Body of pancreas (tissue), 4 donors: ENCODE measurements around the gene NT5C2. TPM values are rescaled to one million over a fixed set of nuclear protein-coding genes. Genes with fewer than 3 reads are reported as not detected.
"Not testable (repeated sequence)": the region's sequence is repeated elsewhere in the genome, so short reads cannot be mapped to it uniquely, and the experiment has no call there.

Experiments
- ATAC-seq: fragments of 150-250 bp; one replicate; pipeline ENCODE4 v1.9.1; 2016
- DNase-seq, 4 donors: peaks; one replicate each; pipeline ENCODE4 v3.0.0-alpha.2; 2019
- H3K27ac ChIP-seq, 4 donors: fragments of 200-600 bp; sonication (generic); 1 replicate in 3 of 4; 2 replicates in 1 of 4; pipeline versions ENCODE4 v1.5.1 to v1.6.1; 2016 to 2019; ENCODE audit warnings: mild to moderate bottlenecking in 1 of 4, mixed read lengths in 1 of 4, moderate library complexity in 1 of 4
- H3K27me3 ChIP-seq, 2 donors: fragments of 200-600 bp; sonication (generic); one replicate each; pipeline ENCODE4 v1.6.0; 2016; ENCODE audit warnings: mild to moderate bottlenecking in 1 of 2
- H3K36me3 ChIP-seq, 2 donors: fragments of 200-600 bp; sonication (generic); replicated peaks in 1 of 2; 2 replicates each; pipeline ENCODE4 v1.5.1; 2016; ENCODE audit warnings: low read depth in 2 of 2; ENCODE audit not compliant: insufficient read depth in 1 of 2
- H3K4me1 ChIP-seq: fragments of 200-600 bp; sonication (generic); one replicate; pipeline ENCODE4 v1.6.0; 2016
- H3K4me3 ChIP-seq, 2 donors: fragments of 200-600 bp; sonication (generic); 1 replicate in 1 of 2; 2 replicates in 1 of 2; pipeline ENCODE4 v1.5.1; 2016 to 2019
- H3K9me3 ChIP-seq, 3 donors: fragments of 200-600 bp; sonication (generic); 1 replicate in 2 of 3; 2 replicates in 1 of 3; pipeline ENCODE4 v1.5.1; 2016
- CTCF ChIP-seq, 7 experiments: fragments of 450-650 bp in 4 of 7; fragments of 200-600 bp in 3 of 7; sonication (generic) in 3 of 7; IDR thresholded peaks; one replicate each; pipeline ENCODE4 v1.5.1; 2016 to 2019; ENCODE audit warnings: antibody characterized with exemption in 7 of 7
- POLR2A ChIP-seq, 3 donors: fragments of 450-650 bp; IDR thresholded peaks; one replicate each; pipeline ENCODE4 v1.6.1; 2016; ENCODE audit warnings: antibody characterized with exemption in 3 of 3, mild to moderate bottlenecking in 2 of 3
- WGBS, 2 donors: methylation state at CpG; one replicate each; pipeline ENCODE4 v1.1.5; 2017; 5-methylcytosine and 5-hydroxymethylcytosine counted together
- intact Hi-C: fragments of 100-400 bp; cut with DNase I; formaldehyde crosslinking; loops from one replicate; pipeline ENCODE4 v1.15.1; 2023
- total RNA-seq, 2 donors: library from RNA; depleted of rRNA; stranded (reverse); fragments of >200 nt; gene quantifications; one replicate each; pipeline ENCODE4 v1.1.0, GENCODE V29; 2016

The NT5C2 gene
- total RNA-seq, 2 donors from 2014 or later = 32.0 to 43.1 TPM

GRCh38 chr10:103225939-103226338 lies 32.9 kb upstream of the NT5C2 start:
- Histone ChIP-seq H3K27me3 (no peaks in the 10 kb centered on the region), H3K4me1 (peaks cover 6% of the 10 kb centered on the region), H3K27ac (no peak overlapping the region), H3K4me3 (no peak overlapping the region), H3K9me3 (peaks cover 0 to 13% (median 0%) of the 10 kb centered on the region in 3 donors), H3K36me3 (no peaks in the 10 kb centered on the region)
- no peak for TF ChIP-seq POLR2A (IDR thresholded peaks at IDR 0.05)
- TF ChIP-seq CTCF (IDR thresholded peaks at IDR 0.05) = no peak
- ATAC-seq (no peak), DNase-seq (no peak)
- intact Hi-C loops = no loop called here

- H3K4me3 ChIP-seq, intact Hi-C loops, DNase-seq, H3K27me3 ChIP-seq, H3K36me3 ChIP-seq, H3K27ac ChIP-seq, H3K4me1 ChIP-seq, ATAC-seq: not testable (repeated sequence)
- WGBS, 2 donors = 78% methylated on average over 5 of the region's 5 CpGs
- peaks cover 0 to 13% (median 0%) of the 10 kb centered on the region in 3 donors for H3K9me3 ChIP-seq
Measured at GRCh38 chr10:103224721-103225120, 31.6 kb upstream of the NT5C2 start.

- WGBS, 2 donors = 88% methylated on average over 4 of the region's 4 CpGs
- TF ChIP-seq POLR2A (IDR thresholded peaks at IDR 0.05) = no peak
- no peak for TF ChIP-seq CTCF (IDR thresholded peaks at IDR 0.05)
- peaks cover 0 to 13% (median 0%) of the 10 kb centered on the region in 3 donors for H3K9me3 ChIP-seq
Measured at GRCh38 chr10:103224133-103224532, 31.1 kb upstream of the NT5C2 start.

GRCh38 chr10:103216362-103216761 lies 23.3 kb upstream of the NT5C2 start:
- H3K36me3 ChIP-seq, H3K4me3 ChIP-seq, H3K4me1 ChIP-seq, ATAC-seq, H3K27me3 ChIP-seq, DNase-seq, H3K9me3 ChIP-seq, intact Hi-C loops, H3K27ac ChIP-seq: not testable (repeated sequence)
- 50 to 52% methylated on average over 4 of the region's 4 CpGs for WGBS, 2 donors

More at GRCh38 chr10:103224133-103224532, 31.1 kb upstream of the NT5C2 start:
- Histone ChIP-seq H3K27ac (no peak overlapping the region), H3K4me3 (no peak overlapping the region), H3K4me1 (no peaks in the 10 kb centered on the region), H3K36me3 (no peaks in the 10 kb centered on the region), H3K27me3 (no peaks in the 10 kb centered on the region)
- no peak for ATAC-seq
- DNase-seq = no peak
- intact Hi-C loops = no loop called here

- H3K4me1 ChIP-seq = no peaks in the 10 kb centered on the region
- H3K27me3 ChIP-seq = no peaks in the 10 kb centered on the region
- ATAC-seq (no peak), DNase-seq (no peak)
- TF ChIP-seq POLR2A (IDR thresholded peaks at IDR 0.05) (no peak), CTCF (IDR thresholded peaks at IDR 0.05) (no peak)
- no peak overlapping the region for H3K4me3 ChIP-seq
- 85 to 89% methylated on average over 5 of the region's 5 CpGs for WGBS, 2 donors
- H3K27ac ChIP-seq = no peak overlapping the region
- intact Hi-C loops = no loop called here
- no peaks in the 10 kb centered on the region for H3K9me3 ChIP-seq
- no peaks in the 10 kb centered on the region for H3K36me3 ChIP-seq
Measured at GRCh38 chr10:103215601-103216000, 22.5 kb upstream of the NT5C2 start.

GRCh38 chr10:103210262-103210661 lies 17.2 kb upstream of the NT5C2 start:
- H3K36me3 ChIP-seq, H3K4me1 ChIP-seq, H3K9me3 ChIP-seq, H3K27me3 ChIP-seq, ATAC-seq, DNase-seq, intact Hi-C loops, H3K27ac ChIP-seq, H3K4me3 ChIP-seq: not testable (repeated sequence)
- 83 to 89% methylated on average over 4 of the region's 4 CpGs for WGBS, 2 donors

- H3K9me3 ChIP-seq, DNase-seq, H3K27ac ChIP-seq, H3K36me3 ChIP-seq, H3K4me1 ChIP-seq, H3K4me3 ChIP-seq, ATAC-seq, intact Hi-C loops, H3K27me3 ChIP-seq: not testable (repeated sequence)
- WGBS, 2 donors = 46 to 67% methylated on average over 2 to 3 of the region's 3 CpGs
Measured at GRCh38 chr10:103207643-103208042, 14.6 kb upstream of the NT5C2 start.
